Stimulated activated CD8-positive, alpha-beta memory T cell treated with anti-CD3 and anti-CD28 coated beads, Interleukin-7, amount 100 ng/mL, for 4 hours (primary cell): Measurements from ENCODE around the gene HJURP.

Source experiments
- DNase-seq, 2 donors: peaks; one replicate each; pipeline ENCODE4 v3.0.0-alpha.2; 2020; ENCODE audit warnings: low read depth in 2 of 2

The HJURP gene

DNA sequence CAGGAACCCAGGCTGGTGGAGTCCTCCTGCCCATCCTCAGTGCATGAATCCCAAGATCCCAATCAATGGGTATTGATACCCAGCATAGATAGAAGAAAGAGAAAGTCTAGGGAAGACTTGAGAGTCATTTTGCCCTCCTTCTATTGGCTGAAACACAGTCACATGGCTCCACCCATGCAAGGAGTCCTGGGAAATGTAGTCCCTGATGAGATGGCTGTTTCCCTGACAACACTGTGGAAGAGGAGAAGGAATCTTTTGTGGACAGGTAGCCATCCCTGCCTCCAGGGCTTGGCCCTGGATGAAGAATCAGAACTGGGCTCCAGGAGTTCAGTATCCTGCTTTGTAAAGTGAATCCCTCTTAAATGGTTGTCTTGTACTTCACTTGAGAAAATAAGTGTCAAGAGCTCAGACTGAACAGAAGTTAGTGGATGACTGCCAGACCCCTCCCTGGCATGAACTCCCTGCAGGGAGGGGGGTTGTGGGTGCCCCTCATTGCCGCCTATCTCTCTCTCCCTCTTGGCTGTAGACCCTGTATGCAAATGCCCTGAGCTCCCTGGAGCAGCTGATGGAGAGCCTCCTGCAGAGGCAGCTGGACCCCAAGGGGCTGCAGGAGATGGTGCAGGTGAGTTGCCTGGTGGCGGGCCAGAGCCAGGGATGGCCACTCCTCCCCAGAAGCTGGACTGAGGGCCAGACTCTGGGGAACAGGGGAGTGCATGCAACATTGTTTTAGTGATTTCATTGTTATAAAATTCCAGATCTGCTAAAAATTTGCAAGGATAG is 40.1 kb downstream of the HJURP start:
- no peak for DNase-seq

DNA sequence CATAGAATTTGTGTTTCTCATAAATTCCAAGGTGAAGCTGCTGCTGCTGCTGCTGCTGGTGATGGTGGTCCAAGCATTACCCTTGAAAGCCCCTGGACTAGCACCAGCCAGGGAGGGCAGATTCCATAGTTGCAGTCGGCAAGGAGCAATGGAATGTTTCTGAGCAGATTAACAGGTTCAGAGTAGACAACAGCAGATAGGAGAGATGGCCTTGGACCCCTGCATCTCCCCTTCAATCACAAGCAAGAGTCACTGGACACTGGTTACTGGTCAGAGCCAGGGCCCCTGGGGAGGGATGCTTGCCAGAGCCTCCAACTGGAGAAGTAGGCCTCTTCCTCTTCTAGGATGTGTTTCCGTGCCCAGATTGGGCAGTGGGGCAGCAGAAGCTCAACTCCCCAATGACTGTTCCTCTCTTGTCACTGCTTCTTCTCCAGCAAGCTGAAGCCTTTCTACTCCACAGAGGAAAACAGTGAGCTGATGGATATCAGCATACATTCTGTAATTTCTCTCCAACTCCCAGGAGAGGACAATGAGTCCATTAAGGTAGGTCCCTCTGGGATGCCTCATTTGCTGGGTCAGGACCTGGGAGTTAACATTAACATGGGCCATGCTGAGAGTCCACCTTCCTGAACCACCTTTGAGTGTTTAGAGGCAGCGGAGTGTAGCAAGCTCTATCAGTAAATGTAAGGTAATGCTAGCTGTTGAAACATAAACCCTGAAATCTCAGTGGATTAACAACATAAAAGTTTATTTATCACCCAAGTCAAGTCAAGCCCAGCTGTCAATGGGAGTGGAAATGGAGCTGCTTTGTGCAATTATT is 40.9 kb downstream of the HJURP start:
- DNase-seq, result no peak

DNA sequence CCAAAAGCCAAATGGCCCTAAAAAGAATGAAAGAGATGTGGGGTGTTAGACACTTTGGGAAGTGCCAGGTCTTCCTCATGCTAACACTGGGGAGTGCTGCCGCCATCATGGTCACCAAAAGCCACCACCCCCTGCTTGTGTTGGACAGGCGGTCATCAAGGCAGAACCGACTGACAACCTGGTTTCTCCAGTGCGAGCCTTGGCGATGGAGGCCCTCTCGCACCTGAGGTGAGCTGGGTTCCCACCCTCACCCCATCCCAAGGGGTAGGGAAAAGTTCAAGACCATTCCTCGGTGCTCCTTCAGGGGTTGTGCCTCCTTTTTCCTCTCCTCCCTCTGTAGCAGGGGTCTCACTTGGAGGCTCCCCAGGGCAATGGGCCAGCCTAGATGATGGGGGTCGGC is 42.6 kb downstream of the HJURP start:
- no peak for DNase-seq

DNA sequence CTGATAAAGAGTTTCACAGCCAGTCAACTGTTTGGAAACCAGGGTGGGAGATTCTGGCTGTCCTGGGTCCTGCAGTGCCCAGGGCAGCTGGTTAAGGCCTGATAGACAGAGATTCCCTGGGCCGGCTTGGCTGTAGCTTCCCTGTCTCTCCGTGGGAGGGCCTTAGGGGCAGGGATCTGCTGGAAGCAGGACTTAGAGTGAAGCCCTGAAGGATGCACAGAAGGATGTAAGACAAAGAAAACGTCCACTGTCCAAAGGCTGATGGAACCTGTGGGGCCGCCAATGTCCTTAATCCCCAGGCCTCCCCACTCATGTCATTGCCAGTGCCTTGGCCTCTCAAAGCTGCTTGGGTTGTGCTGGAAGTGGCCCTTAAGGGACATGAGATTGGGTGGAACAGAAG is 43.2 kb downstream of the HJURP start:
- no peak for DNase-seq

DNA sequence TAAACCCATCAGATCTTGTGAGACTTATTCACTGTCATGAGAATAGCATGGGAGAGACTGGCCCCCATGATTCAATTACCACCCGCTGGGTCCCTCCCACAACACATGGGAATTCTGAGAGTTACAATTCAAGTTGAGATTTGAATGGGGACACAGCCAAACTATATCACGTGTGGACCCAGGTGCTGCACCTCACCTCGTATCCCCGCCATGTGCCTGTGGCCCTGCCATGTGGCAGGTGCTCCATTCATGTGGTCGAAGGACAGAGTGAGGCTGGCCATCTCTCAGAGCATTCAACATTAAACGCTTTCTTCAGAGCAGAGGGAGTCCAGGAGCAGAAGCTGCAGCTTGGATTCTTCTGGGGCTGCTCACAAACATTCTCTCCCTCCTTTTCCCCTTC is 44.0 kb downstream of the HJURP start:
- DNase-seq, result no peak

DNA sequence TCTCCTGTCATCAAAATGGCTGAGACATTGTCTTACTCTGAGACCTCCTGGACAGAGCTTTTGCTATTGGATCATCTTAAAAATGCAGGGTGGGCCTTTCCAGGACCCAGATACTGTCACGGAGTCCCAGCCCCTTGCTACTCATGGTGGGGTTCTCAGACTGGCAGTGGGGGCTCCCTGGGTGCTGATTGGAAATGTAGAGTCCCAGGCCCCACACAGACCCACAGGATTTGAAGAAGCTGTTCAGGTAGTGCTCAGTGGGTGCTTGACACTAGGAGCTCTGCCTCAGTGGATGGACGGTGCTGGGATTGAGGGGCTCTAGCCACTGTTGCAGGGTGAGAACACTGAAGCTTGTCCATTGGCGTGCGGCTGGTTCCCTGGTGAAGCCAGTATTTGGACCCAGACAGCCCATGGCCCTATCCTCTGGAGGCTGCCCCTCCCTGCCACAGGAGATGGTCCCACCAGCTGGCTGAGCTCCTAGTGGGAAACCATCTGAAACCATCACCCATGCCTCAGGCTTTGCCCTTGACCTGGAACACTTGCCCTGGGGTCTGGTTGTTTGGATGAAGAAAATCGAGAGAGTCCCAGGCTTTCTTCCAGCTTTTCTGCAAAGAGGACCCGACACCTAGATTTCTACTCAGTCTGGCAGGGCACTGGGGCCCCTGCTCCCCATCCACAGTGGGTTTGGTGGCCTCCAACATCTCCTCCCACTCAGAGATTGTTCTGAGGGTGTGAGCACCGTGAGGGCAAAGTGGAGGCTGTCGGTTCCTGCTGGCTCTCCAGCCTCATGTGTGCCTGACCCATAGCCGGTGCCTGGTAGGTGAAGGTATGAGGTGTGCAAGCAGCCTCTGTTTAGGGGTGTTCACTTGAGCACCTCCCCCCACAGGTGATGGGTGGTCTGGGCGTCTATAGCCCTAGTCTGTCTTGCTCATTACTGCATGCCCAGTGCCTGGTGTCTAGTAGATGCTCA is 46.1 kb downstream of the HJURP start:
- no peak for DNase-seq

DNA sequence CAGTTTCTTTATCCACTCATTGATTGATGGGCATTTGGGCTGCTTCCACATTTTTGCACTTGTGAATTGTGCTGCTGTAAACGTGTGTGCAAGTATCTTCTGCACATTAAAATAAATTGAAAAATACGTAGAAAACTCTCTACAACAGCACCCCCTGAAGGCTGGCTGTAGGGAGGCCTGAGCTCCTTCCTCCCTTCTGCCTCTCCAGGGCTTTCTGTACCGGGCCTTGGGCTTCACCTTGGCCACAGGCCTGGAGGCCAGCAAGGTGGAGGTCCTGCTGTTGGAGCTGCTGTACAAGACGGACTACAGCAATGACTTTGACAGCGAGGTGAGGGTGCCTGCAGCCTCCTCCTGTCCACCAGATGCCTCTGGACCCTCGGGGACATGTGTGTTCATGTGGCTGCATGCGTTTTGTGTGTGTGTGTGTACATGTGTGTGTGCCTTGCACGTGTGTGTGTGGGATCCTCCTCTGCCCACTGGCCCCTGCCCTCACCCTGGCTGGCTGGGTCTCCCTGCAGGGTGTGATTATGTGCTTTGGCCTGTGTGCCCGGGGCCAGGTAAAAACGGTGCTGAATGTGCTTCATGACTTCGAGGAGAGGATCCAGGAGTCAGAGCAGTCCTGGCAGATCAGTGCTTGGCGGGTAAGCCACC is 47.0 kb downstream of the HJURP start:
- no peak for DNase-seq

DNA sequence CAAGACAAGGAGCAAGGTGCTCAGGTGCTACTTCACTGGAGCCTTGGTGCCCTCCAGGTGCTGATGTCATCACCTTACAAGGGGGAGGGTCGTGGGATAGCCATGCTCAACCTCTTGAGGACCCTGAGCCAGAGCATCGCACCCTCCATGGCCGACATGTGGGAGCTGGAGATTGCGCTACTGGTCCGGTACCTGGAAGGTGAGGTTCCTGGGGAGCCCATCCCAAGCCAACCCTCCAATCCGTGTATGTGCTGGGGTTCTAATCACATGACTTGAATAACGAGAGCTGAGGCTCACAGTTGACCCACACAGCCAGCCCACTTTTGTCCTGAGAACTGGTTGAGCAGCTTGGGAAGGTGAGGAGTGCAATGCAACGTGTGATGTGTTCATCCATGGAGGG is 50.3 kb downstream of the HJURP start:
- DNase-seq, result no peak

DNA sequence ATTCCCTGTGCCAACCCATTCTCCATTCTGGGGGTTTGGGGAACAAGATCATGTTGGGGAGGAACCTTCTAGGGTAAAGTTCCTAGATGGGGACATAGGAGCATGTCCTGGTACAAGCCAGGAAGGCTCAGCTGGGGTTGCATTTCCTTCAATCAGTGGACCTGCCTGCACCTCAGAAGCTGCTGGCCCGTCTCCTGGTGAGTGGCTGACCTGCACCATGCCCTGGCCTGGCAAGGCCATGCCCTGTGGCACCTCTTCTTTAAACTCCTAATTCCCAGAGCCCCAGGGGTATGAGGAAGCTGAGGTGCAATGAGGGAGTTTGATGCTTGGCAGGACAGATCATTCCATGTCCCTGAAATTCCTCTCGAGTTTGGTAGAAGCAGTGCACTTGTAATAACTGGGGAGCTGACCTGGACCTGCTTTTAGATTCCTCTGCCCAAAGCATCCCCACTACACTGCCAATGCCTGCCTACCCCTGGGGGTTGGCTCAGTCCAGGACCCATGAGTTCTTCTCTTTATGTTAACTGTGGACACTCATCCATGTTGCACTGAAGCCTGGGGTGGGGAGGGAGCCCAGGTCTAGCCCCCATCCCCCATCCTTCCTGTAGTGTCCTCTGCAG is 50.9 kb downstream of the HJURP start:
- no peak for DNase-seq

DNA sequence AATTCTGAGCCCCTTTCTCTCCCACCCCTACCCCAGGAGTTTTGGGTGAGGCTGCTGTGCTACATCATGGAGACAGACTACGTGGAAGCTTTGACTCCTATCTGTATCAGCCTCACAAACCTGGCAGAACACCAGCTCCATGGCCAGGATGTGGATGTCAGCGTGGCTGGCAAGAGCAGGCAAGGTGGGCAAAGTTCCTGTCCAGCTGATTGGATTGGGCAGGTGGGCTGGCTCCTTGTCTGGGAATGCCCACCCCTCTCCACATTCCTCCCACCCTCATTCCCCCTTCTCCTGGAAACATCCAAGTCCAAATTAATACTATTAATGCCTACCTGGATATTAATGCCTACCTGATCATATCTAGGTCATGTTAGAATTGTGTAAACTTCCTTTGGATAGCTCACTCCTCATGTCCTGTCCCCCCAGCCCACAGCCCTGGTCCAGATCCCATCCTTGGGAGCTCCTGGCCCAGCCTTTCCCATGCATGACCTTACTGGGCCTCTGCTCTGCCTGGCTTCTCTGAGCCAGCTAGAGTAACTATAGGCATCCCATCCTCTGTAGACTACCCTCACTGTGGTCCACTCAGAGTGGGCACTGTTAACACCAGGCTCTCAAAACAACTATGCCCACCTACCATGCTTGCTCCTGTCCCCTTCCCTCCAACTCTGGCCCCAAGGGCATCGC is 52.1 kb downstream of the HJURP start:
- DNase-seq, result no peak

DNA sequence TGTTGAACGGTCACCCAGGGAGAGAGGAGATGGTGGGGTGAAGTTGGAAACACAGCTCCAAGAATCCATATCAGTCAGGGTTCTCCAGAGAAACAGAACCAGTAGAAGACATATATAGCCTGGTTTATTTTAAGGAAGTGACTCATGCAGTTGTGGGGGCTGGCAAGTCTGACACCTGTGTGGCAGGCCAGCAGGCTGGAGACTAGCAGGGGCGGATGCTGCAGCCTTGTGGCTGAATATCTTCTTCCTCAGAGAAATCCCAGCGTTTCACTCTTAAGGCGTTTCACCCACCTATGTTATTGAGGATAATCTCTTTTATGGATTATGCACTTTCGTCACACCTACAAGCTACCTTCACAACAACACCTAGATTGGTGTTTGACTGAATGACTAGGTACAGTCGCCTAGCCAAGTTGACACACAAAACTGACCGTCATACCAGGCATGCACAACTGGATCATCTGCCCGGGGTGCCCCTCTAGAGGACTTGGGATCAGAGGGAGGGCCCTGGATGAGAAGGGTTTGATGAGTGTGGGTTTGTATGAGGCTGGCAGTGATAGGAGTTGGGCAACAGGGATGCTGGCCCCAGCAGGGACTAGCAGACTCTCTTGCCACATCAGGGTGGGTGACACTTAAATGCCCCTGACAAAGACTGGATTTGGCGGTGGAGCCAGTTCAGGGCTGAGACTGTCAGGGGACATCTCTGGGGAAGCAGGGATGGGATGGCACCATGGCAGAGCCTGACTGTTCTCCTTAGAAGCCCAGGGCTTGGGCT is 52.8 kb downstream of the HJURP start:
- peak in 1 of 2 donors; percentile 12 for DNase-seq

DNA sequence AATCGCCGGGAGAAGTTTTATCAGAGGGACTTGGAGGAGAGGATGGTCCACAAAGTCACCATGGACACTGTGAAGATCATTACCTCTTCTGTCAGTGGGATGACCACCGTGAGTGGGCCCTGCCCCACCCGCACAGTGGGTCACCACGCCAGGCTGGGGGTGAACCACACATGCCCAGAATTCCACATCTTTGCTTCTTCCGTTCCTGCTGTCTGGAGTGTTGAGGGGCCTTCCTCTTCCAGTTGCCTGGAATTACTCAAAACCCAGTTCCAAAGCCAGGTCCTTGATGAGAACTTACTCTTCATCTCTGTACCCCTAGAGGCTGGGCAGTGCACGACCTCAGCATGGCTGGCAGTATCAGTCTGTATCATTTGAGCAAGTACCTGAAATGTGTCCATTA is 54.1 kb downstream of the HJURP start:
- DNase-seq, result no peak

DNA sequence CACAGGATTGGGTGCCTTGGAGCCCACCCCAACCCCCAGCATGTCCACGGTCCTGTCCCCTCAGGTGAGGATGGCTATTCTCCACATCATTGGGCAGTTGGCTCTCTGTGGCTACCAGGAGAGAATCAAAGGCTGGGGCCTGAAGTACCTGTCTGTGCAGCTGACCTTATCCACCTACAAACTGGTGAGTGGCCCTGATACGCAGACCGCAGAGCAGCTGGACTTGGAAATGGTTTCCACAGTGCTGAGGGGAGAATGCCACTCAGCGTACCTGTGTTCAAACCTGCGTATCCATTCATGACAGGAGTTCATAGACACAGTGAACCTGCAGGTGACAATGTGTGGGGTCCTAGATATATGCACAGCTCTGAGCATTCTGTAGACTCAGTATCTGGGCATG is 54.6 kb downstream of the HJURP start:
- no peak for DNase-seq

DNA sequence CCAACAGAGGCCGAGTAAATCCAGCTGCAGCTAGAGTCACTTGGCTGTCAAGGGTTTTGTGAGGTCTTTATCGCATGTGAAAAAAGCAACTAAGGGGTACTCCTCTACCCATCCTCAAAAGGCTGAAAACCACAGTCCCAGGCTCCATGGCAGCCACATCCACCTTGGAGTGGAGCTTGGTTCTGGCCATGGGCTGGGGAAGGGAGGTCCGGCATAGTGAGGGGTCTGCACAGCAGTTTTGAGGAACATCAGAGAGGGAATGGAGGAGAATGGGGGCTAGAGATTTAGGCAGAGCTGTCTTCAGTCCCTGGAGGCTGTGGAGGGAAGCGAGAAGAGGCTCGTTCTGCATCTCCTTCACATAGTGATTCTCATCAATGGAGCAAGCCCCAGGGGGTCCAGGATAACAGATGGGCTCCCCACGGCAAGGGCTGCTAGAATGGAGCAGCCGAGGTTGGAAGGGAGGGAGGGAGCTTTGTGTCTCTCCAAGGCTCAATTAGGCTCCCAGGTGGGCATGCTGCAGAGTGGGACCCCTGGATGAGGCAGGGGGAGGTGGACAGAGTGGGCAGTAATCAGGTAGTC is 55.2 kb downstream of the HJURP start:
- DNase-seq, result no peak

DNA sequence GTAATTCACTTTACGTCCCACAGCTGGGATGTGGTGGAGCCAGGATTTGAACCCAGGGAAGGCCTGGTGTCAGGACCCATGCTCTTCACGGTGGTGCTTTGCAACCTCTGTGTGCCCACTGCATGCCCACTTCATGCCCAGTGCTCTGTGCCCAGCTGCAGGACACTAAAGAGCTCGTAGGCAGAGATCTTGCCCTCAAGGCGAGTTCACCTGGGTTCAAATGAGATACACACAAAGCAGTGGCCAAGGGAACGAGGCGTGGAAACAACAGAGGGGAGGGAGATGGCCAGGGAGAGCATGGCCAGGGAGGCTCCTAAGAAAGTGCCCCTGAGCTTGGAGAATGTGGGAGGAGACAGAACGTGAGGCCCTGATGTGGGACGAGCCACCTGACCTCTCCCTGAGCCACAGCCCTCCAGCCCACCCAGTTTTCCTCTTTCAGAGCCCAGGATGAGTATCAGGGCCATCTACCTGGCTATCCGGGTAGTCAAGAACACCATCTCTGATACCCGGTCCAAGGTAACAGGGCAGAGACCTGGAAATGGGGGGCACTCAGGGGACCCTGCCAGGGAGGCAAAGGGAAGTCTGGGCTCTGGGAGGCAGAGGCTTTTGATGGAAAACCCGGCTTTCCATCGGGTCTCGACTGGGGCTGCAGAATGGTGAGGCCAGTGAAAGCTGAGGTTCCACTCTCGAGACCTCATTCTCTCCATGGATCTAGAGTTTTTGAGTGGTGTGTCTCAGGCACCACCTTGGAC is 55.8 kb downstream of the HJURP start:
- no peak for DNase-seq

DNA sequence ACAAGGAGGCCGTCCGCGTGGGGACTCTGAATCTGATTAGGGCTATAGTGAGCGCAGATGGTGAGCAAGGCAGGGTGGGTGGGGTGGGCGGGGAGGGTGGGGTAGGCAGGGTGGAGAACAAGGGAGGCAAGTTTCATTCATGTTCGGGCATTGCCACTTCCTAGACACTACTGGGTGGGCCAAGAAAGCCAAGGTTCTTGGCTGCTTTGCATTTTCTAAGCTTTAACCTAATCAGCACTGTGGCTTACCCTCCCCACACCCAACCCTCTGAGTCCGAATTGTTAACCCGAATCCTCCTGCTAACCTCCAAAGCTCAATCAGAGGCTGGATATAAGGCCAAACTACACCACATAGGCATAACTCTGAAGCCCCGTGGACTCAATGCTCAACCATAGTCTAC is 58.1 kb downstream of the HJURP start:
- DNase-seq, result no peak

DNA sequence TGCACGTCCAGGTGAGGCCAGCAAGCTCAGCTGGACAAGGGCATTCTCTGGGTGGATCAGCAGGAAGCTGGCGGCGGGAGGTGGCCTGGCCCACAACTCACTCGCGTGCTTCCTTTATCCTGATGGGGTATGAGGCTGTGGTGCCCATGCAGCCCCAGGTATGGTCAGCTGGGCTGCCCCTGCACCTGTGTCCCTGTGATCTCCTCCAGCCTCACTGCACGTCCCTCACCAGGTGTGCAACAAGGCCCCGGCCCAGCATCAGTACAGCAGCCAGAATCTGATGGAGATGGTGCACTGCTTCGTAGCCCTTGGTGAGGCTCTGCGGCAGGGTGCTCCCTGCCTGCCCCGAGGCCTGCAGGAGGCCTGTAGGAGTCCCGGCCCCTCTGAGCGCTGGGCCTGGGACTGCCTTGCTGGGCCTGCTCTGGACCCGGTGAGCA is 58.6 kb downstream of the HJURP start:
- DNase-seq, result no peak

DNA sequence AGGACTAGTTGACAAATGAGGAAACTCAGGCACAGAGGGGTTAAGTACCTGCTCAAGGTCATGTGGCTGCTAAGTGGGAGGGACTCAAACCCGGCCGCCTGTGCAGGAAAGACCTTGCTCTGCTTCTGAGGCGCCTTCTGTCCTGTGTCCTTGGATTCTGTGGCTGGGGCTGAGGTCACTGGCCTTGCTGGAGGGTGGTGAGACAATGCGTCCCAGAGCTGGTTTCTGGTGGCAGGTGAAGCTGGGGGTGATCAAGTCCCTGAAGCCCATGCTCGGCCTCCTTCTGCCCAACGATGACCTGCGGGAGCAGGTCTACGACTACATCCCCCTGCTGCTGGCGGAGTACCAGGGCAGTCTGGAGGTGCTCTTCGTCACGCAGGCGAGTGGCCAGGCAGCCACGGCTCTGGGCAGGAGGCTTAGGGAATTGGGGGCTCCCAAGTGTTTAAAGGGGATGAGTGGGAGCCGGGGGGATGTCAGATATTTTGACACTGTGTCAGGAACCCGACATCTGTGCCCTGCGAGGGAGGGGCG is 60.1 kb downstream of the HJURP start:
- no peak for DNase-seq
